Measurements from ENCODE around the gene UBXN6. TPM values are rescaled to one million over a fixed set of nuclear protein-coding genes. Genes with fewer than 3 reads are reported as not detected.

The UBXN6 gene
- total RNA-seq, 1 donor from 2014 or later = 63.6 TPM

DNA sequence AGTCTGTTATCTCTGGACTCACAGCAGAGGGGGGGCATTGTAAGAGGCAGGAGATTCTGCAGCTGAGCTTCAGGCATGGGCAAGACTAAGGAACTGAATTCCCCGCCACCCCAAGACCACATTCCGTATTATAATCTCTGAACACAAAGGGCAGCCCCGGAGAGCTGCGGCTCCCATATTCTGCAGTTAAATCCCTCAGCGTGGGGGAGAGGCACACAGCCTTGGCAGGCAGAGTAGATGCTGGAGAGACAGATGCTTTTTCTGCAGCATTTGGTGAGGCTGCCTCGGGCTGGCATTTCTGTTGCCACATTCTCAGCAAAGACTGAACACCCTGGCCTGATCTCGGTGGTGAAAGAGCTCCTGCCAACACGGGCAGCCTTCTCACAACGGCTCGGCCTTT, 42.2 kb downstream of the UBXN6 start:
- no peaks in the 10 kb centered on the region for H3K9me3 ChIP-seq (ENCODE audit: insufficient read depth, low read depth, low read length)
- no peaks in the 10 kb centered on the region for H3K27me3 ChIP-seq (ENCODE audit: insufficient read depth, low read length)
- no peak overlapping the region for H3K4me3 ChIP-seq (ENCODE audit: insufficient read depth, low read depth, low read length)
- Mint-ChIP-seq H3K36me3 (ENCODE audit: low read depth, unreplicated experiment) (peaks cover 6% of the 10 kb centered on the region), H3K9me3 (ENCODE audit: unreplicated experiment) (peaks cover 2% of the 10 kb centered on the region), H3K4me3 (ENCODE audit: unreplicated experiment) (no peak overlapping the region), H3K27ac (ENCODE audit: unreplicated experiment) (no peak overlapping the region), H3K4me1 (ENCODE audit: low read depth, unreplicated experiment) (peaks cover 10% of the 10 kb centered on the region), H3K27me3 (ENCODE audit: low read depth, unreplicated experiment) (no peaks in the 10 kb centered on the region)
- H3K4me2 ChIP-seq (ENCODE audit: low read length) = no peak overlapping the region
- H3K27ac ChIP-seq (ENCODE audit: low read depth, low read length) = no peak overlapping the region
- H3K4me1 ChIP-seq (ENCODE audit: insufficient read depth, low read length) = peaks cover 8% of the 10 kb centered on the region
- H2AFZ ChIP-seq (ENCODE audit: low read depth, low read length) = no peak overlapping the region
- no peak for TF ChIP-seq EZH2 (IDR thresholded peaks at IDR 0.05; ENCODE audit: insufficient read depth, low read length)
- TF ChIP-seq, protein P1, sequence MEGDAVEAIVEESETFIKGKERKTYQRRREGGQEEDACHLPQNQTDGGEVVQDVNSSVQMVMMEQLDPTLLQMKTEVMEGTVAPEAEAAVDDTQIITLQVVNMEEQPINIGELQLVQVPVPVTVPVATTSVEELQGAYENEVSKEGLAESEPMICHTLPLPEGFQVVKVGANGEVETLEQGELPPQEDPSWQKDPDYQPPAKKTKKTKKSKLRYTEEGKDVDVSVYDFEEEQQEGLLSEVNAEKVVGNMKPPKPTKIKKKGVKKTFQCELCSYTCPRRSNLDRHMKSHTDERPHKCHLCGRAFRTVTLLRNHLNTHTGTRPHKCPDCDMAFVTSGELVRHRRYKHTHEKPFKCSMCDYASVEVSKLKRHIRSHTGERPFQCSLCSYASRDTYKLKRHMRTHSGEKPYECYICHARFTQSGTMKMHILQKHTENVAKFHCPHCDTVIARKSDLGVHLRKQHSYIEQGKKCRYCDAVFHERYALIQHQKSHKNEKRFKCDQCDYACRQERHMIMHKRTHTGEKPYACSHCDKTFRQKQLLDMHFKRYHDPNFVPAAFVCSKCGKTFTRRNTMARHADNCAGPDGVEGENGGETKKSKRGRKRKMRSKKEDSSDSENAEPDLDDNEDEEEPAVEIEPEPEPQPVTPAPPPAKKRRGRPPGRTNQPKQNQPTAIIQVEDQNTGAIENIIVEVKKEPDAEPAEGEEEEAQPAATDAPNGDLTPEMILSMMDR (IDR thresholded peaks at IDR 0.05; ENCODE audit: insufficient read depth, low read depth, low read length) = no peak
- FAIRE-seq (no peak), DNase-seq (ENCODE audit: low read depth) (no peak)
- peaks cover 41% of the 10 kb centered on the region for H3K79me2 ChIP-seq (ENCODE audit: insufficient read depth, low read length)
- H3K36me3 ChIP-seq (ENCODE audit: insufficient read depth, low read length) = peaks cover 10% of the 10 kb centered on the region
- peaks cover 4% of the 10 kb centered on the region for H4K20me1 ChIP-seq (ENCODE audit: insufficient read depth, low read length)
- H3K9ac ChIP-seq (ENCODE audit: low read length) = no peak overlapping the region

DNA sequence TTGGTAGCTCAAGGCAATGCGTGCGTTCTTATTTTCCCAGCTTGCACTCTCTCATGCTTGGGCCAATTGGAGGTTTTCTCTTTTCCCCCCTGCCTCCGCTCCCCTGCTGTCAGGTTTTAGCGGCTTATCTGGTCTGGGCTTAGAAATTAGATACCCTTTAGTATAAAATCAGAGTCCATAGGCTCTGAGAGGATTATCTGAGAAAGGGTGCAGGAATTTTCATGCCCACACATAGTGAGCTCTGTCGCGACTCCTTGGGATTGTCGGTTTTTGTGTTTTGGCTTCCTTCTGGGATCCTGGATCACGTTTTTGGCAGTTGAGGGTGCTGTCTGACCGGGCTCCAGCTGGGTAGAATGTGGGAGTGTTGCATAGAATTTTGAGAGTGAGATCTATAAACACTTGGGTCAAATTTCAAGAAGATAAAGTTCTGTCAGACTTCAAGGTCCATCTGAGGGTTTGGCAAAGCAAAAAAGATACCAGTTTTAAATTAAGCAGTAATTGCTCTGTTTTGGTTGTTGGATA, 42.7 kb downstream of the UBXN6 start:
- no peak overlapping the region for H3K4me2 ChIP-seq (ENCODE audit: low read length)
- DNase-seq (ENCODE audit: low read depth) = no peak
- peaks cover 11% of the 10 kb centered on the region for H3K36me3 ChIP-seq (ENCODE audit: insufficient read depth, low read length)
- H3K9ac ChIP-seq (ENCODE audit: low read length) = no peak overlapping the region
- Mint-ChIP-seq H3K4me3 (ENCODE audit: unreplicated experiment) (no peak overlapping the region), H3K27ac (ENCODE audit: unreplicated experiment) (no peak overlapping the region), H3K9me3 (ENCODE audit: unreplicated experiment) (peaks cover 2% of the 10 kb centered on the region), H3K4me1 (ENCODE audit: low read depth, unreplicated experiment) (peaks cover 9% of the 10 kb centered on the region), H3K36me3 (ENCODE audit: low read depth, unreplicated experiment) (peaks cover 6% of the 10 kb centered on the region), H3K27me3 (ENCODE audit: low read depth, unreplicated experiment) (no peaks in the 10 kb centered on the region)
- H4K20me1 ChIP-seq (ENCODE audit: insufficient read depth, low read length) = peaks cover 5% of the 10 kb centered on the region
- no peaks in the 10 kb centered on the region for H3K27me3 ChIP-seq (ENCODE audit: insufficient read depth, low read length)
- no peaks in the 10 kb centered on the region for H3K9me3 ChIP-seq (ENCODE audit: insufficient read depth, low read depth, low read length)
- H2AFZ ChIP-seq (ENCODE audit: low read depth, low read length) = no peak overlapping the region
- FAIRE-seq = no peak
- H3K4me1 ChIP-seq (ENCODE audit: insufficient read depth, low read length) = peaks cover 8% of the 10 kb centered on the region
- TF ChIP-seq, protein P1 (IDR thresholded peaks at IDR 0.05; ENCODE audit: insufficient read depth, low read depth, low read length) = no peak
- TF ChIP-seq EZH2 (IDR thresholded peaks at IDR 0.05; ENCODE audit: insufficient read depth, low read length) = no peak
- H3K4me3 ChIP-seq (ENCODE audit: insufficient read depth, low read depth, low read length) = no peak overlapping the region
- H3K79me2 ChIP-seq (ENCODE audit: insufficient read depth, low read length) = peaks cover 41% of the 10 kb centered on the region
- H3K27ac ChIP-seq (ENCODE audit: low read depth, low read length) = no peak overlapping the region

DNA sequence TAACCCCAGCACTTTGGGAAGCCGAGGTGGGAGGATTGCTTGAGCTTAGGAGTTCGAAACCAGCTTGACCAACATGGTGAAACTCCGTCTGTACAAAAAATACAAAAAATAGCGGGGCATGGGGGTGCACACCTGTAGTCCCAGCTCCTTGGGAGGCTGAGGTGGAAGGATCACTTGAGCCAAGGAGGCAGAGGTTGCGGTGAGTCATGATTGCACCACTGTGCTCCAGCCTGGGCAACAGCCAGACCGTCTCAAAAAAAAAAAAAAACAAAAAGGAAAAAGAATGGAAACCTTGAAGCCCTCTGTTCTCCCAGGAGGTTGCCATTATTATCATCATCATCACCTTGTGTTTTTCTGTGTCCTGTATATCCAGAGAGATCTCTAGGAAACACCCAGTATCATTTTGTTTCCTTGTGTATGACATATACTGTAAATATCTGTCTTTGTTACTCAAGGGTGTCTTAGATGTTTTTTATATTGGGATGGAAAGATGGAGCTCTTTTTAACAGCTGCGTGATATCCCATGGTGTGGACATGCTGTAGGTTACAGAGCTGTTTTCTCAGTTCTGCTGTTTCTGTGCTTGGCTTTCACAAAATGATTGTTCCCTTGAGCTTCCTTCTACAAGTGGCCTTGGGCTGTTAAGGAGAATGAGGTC, 43.3 kb downstream of the UBXN6 start:
- peaks cover 45% of the 10 kb centered on the region for H3K79me2 ChIP-seq (ENCODE audit: insufficient read depth, low read length)
- peaks cover 10% of the 10 kb centered on the region for H3K4me1 Mint-ChIP-seq (ENCODE audit: low read depth, unreplicated experiment)
- H3K4me3 ChIP-seq (ENCODE audit: insufficient read depth, low read depth, low read length) = no peak overlapping the region
- no peak overlapping the region for H3K4me3 Mint-ChIP-seq (ENCODE audit: unreplicated experiment)
- H3K4me2 ChIP-seq (ENCODE audit: low read length) = no peak overlapping the region
- H3K9me3 Mint-ChIP-seq (ENCODE audit: unreplicated experiment) = peaks cover 2% of the 10 kb centered on the region
- H3K36me3 ChIP-seq (ENCODE audit: insufficient read depth, low read length) = peaks cover 16% of the 10 kb centered on the region
- H3K27me3 Mint-ChIP-seq (ENCODE audit: low read depth, unreplicated experiment) = no peaks in the 10 kb centered on the region
- H3K9me3 ChIP-seq (ENCODE audit: insufficient read depth, low read depth, low read length) = no peaks in the 10 kb centered on the region
- H3K9ac ChIP-seq (ENCODE audit: low read length) = no peak overlapping the region
- no peak overlapping the region for H3K27ac Mint-ChIP-seq (ENCODE audit: unreplicated experiment)
- H3K36me3 Mint-ChIP-seq (ENCODE audit: low read depth, unreplicated experiment) = peaks cover 9% of the 10 kb centered on the region
- peaks cover 8% of the 10 kb centered on the region for H3K4me1 ChIP-seq (ENCODE audit: insufficient read depth, low read length)
- FAIRE-seq = no peak
- H3K27me3 ChIP-seq (ENCODE audit: insufficient read depth, low read length) = no peaks in the 10 kb centered on the region
- no peak for DNase-seq (ENCODE audit: low read depth)
- peaks cover 9% of the 10 kb centered on the region for H4K20me1 ChIP-seq (ENCODE audit: insufficient read depth, low read length)
- TF ChIP-seq EZH2 (IDR thresholded peaks at IDR 0.05; ENCODE audit: insufficient read depth, low read length) = no peak
- TF ChIP-seq, protein P1 (IDR thresholded peaks at IDR 0.05; ENCODE audit: insufficient read depth, low read depth, low read length) = no peak
- H3K27ac ChIP-seq (ENCODE audit: low read depth, low read length) = no peak overlapping the region
- H2AFZ ChIP-seq (ENCODE audit: low read depth, low read length) = no peak overlapping the region
